GM12875 (cell line): ENCODE data around the gene LRRC4C.
A peak's percentile ranks its signal among the peaks of the same experiment; 100 is the strongest.

ENCODE experiments used
- H3K4me3 ChIP-seq: one replicate; pipeline ENCODE4 v1.5.1; 2011; ENCODE audit warnings: low read depth, low read length, control low read depth
- TF ChIP-seq, protein P1 (sequence below): IDR thresholded peaks from 2 replicates; pipeline ENCODE4 v1.5.1; 2011; ENCODE audit warnings: low read depth, mild to moderate bottlenecking, control low read depth, inconsistent platforms, low read length, moderate library complexity, borderline replicate concordance; ENCODE audit not compliant: insufficient read depth

Gene LRRC4C

GRCh38 chr11:41451011-41451410 lies 8.4 kb downstream of the LRRC4C start:
- no peak overlapping the region for H3K4me3 ChIP-seq
- TF ChIP-seq, protein P1, sequence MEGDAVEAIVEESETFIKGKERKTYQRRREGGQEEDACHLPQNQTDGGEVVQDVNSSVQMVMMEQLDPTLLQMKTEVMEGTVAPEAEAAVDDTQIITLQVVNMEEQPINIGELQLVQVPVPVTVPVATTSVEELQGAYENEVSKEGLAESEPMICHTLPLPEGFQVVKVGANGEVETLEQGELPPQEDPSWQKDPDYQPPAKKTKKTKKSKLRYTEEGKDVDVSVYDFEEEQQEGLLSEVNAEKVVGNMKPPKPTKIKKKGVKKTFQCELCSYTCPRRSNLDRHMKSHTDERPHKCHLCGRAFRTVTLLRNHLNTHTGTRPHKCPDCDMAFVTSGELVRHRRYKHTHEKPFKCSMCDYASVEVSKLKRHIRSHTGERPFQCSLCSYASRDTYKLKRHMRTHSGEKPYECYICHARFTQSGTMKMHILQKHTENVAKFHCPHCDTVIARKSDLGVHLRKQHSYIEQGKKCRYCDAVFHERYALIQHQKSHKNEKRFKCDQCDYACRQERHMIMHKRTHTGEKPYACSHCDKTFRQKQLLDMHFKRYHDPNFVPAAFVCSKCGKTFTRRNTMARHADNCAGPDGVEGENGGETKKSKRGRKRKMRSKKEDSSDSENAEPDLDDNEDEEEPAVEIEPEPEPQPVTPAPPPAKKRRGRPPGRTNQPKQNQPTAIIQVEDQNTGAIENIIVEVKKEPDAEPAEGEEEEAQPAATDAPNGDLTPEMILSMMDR = no peak

DNA sequence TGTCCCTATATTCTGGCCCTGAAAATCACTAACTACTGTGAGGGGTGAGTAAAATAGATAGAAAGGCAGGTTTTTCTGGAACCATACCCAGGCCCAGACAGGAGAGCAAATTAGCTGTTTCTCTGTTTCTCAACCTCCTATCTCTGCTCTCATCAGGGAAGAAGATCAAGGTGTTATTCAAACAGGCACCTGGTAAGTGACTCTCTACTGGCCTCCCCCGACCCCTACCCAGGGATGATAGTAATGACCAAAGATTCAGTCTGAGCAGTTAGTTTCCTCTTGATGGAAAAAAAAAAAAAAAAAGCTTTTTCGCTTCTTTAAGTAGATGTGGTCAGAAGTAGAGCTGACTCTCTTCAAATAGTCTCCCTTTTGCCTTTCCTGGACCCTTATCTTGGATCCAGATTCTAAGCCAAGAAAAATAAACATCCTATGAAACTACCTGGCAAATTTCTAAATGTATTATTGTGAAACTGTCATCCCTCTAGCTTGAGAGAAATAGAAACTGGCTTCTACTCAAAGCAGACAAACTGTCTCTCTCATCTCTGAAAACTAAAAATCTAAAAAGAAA lies 9.9 kb downstream of the LRRC4C start:
- TF ChIP-seq, protein P1 = no peak

DNA sequence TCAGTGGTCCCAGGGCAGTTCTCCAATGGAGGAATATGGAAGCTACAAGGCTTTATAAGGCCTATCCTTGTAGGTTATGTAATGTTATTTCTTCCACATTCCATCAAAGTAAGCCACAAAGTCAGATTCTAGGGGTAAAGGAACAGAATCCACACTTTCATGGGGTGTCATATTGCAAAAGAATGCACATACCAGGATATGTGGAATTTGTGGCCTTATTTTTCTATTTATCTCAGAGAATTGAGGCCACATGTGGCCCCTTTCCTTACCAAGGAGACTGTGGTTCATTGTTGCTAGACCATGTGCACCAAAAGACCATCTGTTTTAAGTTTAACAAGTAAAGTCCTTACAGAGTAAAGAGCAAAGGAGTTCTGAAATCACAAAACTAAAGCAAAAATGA lies 12.9 kb downstream of the LRRC4C start:
- TF ChIP-seq, protein P1 = no peak

More for the DNA sequence above, 9.9 kb downstream of the LRRC4C start:
- no peak overlapping the region for H3K4me3 ChIP-seq

GRCh38 chr11:41446107-41446506 lies 13.3 kb downstream of the LRRC4C start:
- no peak overlapping the region for H3K4me3 ChIP-seq
- TF ChIP-seq, protein P1 = no peak

More for the DNA sequence above, 12.9 kb downstream of the LRRC4C start:
- no peak overlapping the region for H3K4me3 ChIP-seq

DNA sequence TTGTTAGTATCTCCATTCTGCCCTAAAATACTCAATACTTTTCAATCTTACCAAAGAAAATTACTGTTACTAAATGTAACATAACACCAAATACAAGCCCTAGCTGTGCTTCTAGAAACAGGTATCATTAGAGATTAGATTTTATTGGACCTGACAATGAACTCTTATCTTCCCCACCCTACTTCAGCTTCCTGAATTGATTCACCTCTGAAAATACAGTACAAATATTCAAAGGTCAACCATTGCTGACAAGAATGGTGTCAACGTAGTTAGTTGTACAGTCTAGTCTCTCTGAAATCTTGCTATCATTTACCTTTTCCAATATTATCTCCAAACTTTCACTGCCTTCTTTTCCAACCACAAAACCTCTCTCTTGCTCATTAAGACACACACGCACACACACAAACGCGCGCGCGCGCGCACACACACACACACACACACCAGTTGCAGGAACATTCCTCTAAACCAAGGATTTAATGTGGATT lies 22.4 kb downstream of the LRRC4C start:
- TF ChIP-seq, protein P1 = no peak
- H3K4me3 ChIP-seq = no peak overlapping the region

DNA sequence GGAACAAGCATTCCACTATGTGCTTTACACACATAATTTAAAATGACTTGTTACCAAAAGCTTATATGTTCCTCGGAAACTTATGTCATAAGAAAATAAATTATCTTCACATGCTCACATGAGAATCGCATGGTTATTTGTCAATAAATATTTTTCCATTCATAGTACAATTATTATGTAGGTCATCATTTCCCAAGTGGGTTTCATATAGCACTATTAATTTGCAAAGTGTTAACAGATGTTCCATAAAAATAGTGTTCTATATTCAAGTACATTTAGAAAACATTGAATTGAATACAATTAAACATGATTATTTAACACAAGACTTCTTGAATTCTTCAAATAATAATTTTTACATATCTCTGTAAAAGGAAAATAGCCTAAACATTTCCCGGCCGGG lies 23.9 kb downstream of the LRRC4C start:
- TF ChIP-seq, protein P1 = no peak
- no peak overlapping the region for H3K4me3 ChIP-seq

DNA sequence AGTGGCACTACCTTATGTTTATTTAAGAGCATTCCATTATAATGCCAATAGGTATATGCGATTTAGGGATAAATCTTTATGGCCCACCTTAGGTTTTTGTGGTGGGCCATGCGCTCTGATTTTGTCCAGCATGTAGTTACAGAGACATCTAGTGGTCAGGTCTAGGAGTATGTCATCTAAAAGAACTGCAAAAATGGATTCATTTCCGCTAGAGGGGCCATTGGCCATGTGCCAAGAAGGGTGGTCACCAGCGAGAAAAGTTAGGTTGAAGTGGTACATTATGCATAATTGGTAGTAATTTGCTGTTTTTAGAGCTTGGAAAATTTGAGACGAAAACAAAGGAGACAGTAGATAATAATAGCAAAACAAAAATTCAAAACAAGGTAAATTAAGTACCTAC lies 27.7 kb downstream of the LRRC4C start:
- TF ChIP-seq, protein P1 = peak; percentile 45; the same call in 1 of the 2 replicates
- H3K4me3 ChIP-seq = no peak overlapping the region
